Ramos (cell line): ENCODE measurements around the gene CDC42SE1.

Source experiments
- in situ Hi-C: fragments of 300-500 bp; cut with MboI; formaldehyde crosslinking; loops from one replicate; pipeline ENCODE4 v1.14.3; 2022; ENCODE audit warnings: low sequenced_read_pairs; ENCODE audit not compliant: unreplicated experiment

The CDC42SE1 gene

GRCh38 chr1:151059109-151060006 lies at the start of gene CDC42SE1:
Gene CDC42SE1, minus strand, starts transcription at chr1:151059622. Its CDS starts 3,892 bp downstream, at chr1:151055730.
- in situ Hi-C loops, result no loop called here

GRCh38 chr1:151108331-151108730 lies 48.9 kb upstream of the CDC42SE1 start:
- in situ Hi-C loops, result no loop called here

GRCh38 chr1:151106894-151107293 lies 47.5 kb upstream of the CDC42SE1 start:
- in situ Hi-C loops, result no loop called here

GRCh38 chr1:151104630-151105029 lies 45.2 kb upstream of the CDC42SE1 start:
- in situ Hi-C loops, result no loop called here

- in situ Hi-C loops, result loop anchor here (10.0 kb wide), 1 partner anchor 57 kb away; the partner anchor contains the start of gene TNFAIP8L2
These were observed 38.7 kb upstream of the CDC42SE1 start for GRCh38 chr1:151098126-151098525.

GRCh38 chr1:151097426-151097825 lies 38.0 kb upstream of the CDC42SE1 start:
- in situ Hi-C loops, result loop anchor here (10.0 kb wide), 1 partner anchor 57 kb away; the partner anchor contains the start of gene TNFAIP8L2

GRCh38 chr1:151085953-151086559 lies 26.6 kb upstream of the CDC42SE1 start:
- in situ Hi-C loops, result no loop called here

GRCh38 chr1:151072224-151072623 lies 12.8 kb upstream of the CDC42SE1 start:
- in situ Hi-C loops, result no loop called here

GRCh38 chr1:151070474-151071276 lies 11.3 kb upstream of the CDC42SE1 start, which contains the start of gene GABPB2:
Gene GABPB2, plus strand, starts transcription at chr1:151070761. Its CDS starts 17,429 bp downstream, at chr1:151088190.
- in situ Hi-C loops, result no loop called here

- in situ Hi-C loops, result no loop called here
These were observed 9.7 kb upstream of the CDC42SE1 start for GRCh38 chr1:151069103-151069486.

- in situ Hi-C loops, result no loop called here
These were observed 7.8 kb upstream of the CDC42SE1 start for GRCh38 chr1:151067185-151067584.

- in situ Hi-C loops, result no loop called here
These were observed 5.7 kb upstream of the CDC42SE1 start for GRCh38 chr1:151065089-151065645.

- in situ Hi-C loops, result no loop called here
These were observed 3.4 kb upstream of the CDC42SE1 start for GRCh38 chr1:151062741-151063371.

- in situ Hi-C loops, result no loop called here
These were observed 2.3 kb upstream of the CDC42SE1 start for GRCh38 chr1:151061704-151062103.

GRCh38 chr1:151060657-151061421 lies 1.4 kb upstream of the CDC42SE1 start:
- in situ Hi-C loops, result no loop called here

- in situ Hi-C loops, result no loop called here
These were observed 710 bp upstream of the CDC42SE1 start, which contains the start of gene MLLT11 for GRCh38 chr1:151060007-151060656. Gene MLLT11, plus strand, starts transcription at chr1:151060397. Its CDS starts 6,828 bp downstream, at chr1:151067225.

GRCh38 chr1:151058692-151059091 lies 730 bp downstream of the CDC42SE1 start:
- in situ Hi-C loops, result no loop called here

- in situ Hi-C loops, result no loop called here
These were observed 3.3 kb downstream of the CDC42SE1 start for GRCh38 chr1:151056149-151056548.
